HG02885 (cell line): ENCODE measurements around the gene DPYSL4.

Experiments
- ATAC-seq: cut with Tn5 transposase; IDR thresholded peaks from one replicate; pipeline ENCODE4 v1.9.1; 2021; ENCODE audit warnings: mild to moderate bottlenecking; ENCODE audit not compliant: unreplicated experiment, poor library complexity

The DPYSL4 gene

GRCh38 chr10:132222726-132223125, 36.0 kb downstream of the DPYSL4 start:
- ATAC-seq, result peak; percentile 13

- ATAC-seq, result peak; percentile 91
Observed at GRCh38 chr10:132223156-132223590, 36.4 kb downstream of the DPYSL4 start.

GRCh38 chr10:132223611-132224342, 37.0 kb downstream of the DPYSL4 start:
- ATAC-seq, result no peak

GRCh38 chr10:132224343-132225072, 37.8 kb downstream of the DPYSL4 start:
- no peak for ATAC-seq

GRCh38 chr10:132225073-132225848, 38.5 kb downstream of the DPYSL4 start:
- no peak for ATAC-seq

- no peak for ATAC-seq
Observed at GRCh38 chr10:132225849-132226205, 39.1 kb downstream of the DPYSL4 start.

GRCh38 chr10:132226586-132227405, 40.0 kb downstream of the DPYSL4 start:
- ATAC-seq, result no peak

- ATAC-seq, result no peak
Observed at GRCh38 chr10:132227851-132228390, 41.2 kb downstream of the DPYSL4 start.

- no peak for ATAC-seq
Observed at GRCh38 chr10:132228616-132229015, 41.9 kb downstream of the DPYSL4 start.

- no peak for ATAC-seq
Observed at GRCh38 chr10:132229096-132229495, 42.3 kb downstream of the DPYSL4 start.

- no peak for ATAC-seq
Observed at GRCh38 chr10:132229834-132230556, 43.2 kb downstream of the DPYSL4 start.

GRCh38 chr10:132230557-132231210, 43.9 kb downstream of the DPYSL4 start:
- no peak for ATAC-seq

GRCh38 chr10:132231656-132232022, 44.9 kb downstream of the DPYSL4 start:
- ATAC-seq, result no peak

GRCh38 chr10:132232023-132232951, 45.5 kb downstream of the DPYSL4 start:
- no peak for ATAC-seq

GRCh38 chr10:132232981-132233380, 46.2 kb downstream of the DPYSL4 start:
- ATAC-seq, result no peak

GRCh38 chr10:132233501-132234085, 46.8 kb downstream of the DPYSL4 start:
- no peak for ATAC-seq

GRCh38 chr10:132234860-132235259, 48.1 kb downstream of the DPYSL4 start:
- ATAC-seq, result no peak
